GM18511 (cell line): ENCODE measurements around the gene HINT3.
"Not testable (repeated sequence)": the region's sequence is repeated elsewhere in the genome, so short reads cannot be mapped to it uniquely, and the experiment has no call there.

Experiments
- ATAC-seq: cut with Tn5 transposase; IDR thresholded peaks from one replicate; pipeline ENCODE4 v1.9.1; 2021; ENCODE audit warnings: mild to moderate bottlenecking, moderate library complexity; ENCODE audit not compliant: unreplicated experiment

Gene HINT3

GRCh38 chr6:125995972-125996580 is 39.5 kb downstream of the HINT3 start:
- peak; percentile 98 for ATAC-seq

GRCh38 chr6:126002755-126003679 is 46.4 kb downstream of the HINT3 start:
- ATAC-seq, result no peak

- no peak for ATAC-seq
Measured at GRCh38 chr6:126007800-126008199, 51.2 kb downstream of the HINT3 start.

DNA sequence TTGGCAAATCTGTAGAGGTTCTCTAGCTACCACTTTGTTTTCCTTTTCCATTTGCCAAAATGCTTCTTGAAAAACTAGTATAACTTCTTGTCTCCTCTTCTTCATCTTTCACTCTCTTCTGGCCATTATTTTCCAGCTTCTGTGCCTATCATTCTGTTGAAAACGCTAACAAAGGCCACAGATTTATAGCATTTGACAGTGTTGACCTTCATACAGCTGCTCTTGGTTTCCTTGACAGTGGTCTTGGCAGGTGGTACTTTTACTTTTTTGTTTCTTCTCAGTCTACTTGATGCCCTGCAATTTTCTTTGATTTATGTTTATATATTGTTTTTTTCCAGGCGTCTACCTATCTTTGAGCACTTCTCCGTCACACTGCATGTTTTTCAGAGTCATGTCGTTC is 53.5 kb downstream of the HINT3 start:
- no peak for ATAC-seq

- no peak for ATAC-seq
Measured at GRCh38 chr6:126015863-126016262, 59.3 kb downstream of the HINT3 start.

DNA sequence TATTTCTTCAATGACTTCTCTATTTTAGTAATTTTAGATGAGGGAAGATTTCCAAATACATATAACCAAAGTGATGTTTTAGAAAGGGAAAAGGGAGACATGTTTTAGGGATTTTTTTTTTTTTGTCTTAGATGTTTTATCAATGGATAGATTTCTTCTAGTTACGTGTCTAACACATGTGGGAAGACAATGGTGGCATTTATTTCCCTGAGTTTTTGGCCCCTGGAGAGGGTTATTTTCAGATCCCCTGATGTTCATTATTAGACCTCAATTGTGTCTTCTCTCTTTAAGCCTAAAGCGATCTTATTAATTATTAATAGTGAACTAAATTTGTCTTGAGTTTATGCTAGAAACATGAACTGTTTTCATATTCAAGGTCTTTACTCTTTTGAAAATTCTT is 60.0 kb downstream of the HINT3 start:
- no peak for ATAC-seq

- ATAC-seq, result no peak
Measured at GRCh38 chr6:126017668-126018067, 61.1 kb downstream of the HINT3 start.

GRCh38 chr6:126020305-126021050 is 63.9 kb downstream of the HINT3 start:
- no peak for ATAC-seq

DNA sequence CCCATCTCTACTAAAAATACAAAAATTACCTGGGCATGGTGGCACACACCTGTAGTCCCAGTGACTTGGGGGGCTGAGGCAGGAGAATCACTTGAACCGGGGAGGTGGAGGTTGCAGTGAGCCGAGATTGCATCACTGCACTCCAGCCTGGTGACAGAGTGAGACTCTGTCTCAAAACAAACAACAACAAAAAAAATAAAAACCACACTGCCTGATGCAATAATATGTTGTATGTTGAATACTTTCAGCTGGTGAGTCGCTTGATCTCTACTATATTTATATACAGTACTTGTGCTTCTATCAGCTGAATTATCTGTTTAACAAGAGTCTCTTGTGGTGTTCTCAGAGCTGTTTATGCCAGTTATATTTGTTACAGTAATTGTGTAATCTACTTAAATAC is 66.9 kb downstream of the HINT3 start:
- not testable (repeated sequence) for ATAC-seq

DNA sequence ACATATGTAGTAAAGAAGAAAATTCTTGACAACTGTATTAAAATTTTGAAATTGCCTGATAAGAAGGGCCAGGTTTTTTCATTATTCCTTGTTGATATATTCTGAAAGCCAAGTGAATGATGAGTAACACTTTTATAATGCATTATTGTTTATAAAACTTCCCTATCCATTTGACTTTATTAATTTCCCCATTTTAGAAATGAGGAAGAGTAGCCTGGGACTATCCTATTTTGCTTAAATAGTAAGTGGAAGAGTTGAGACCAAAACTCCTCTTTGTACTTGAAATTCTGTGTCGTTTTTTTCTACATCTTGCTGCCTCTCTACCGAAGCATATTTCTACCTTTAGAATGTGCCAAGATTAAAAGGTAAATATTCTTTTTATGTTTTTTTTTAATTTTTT is 69.4 kb downstream of the HINT3 start:
- no peak for ATAC-seq

DNA sequence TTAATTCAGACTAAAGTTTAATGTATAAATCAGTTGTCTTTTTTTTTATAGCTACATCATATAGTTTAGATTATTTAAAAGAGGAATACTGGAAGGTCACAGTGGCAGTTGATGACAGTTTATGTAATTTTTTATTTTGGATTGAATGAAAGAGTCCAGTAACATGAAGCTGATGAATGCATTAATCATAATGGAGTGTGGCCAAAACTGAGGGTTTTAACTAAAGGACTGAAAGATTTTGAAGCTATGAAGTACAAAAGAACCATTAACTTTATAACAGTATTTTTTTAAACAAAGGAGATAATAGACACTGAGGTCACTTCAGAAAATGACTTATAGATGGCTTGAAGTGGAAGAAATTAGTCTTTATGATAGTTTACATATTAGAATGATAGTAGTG is 71.0 kb downstream of the HINT3 start:
- no peak for ATAC-seq
